GM12892 (cell line): ENCODE results near the gene NFE2L3.
A peak's percentile ranks its signal among the peaks of the same experiment; 100 is the strongest.
"Not testable (repeated sequence)": the region's sequence is repeated elsewhere in the genome, so short reads cannot be mapped to it uniquely, and the experiment has no call there.

ENCODE experiments used
- DNase-seq: peaks from one replicate; pipeline ENCODE4 v3.0.0; 2011; ENCODE audit not compliant: insufficient read length
- FAIRE-seq: peaks from 2 replicates; lab custom pipeline; 2011; peaks lifted over from hg19 to GRCh38; lab: Jason Lieb, UNC
- POLR2A ChIP-seq: IDR thresholded peaks from 2 replicates; pipeline ENCODE4 v1.6.1; 2011; ENCODE audit warnings: low read depth, low read length, control low read depth
- POLR2AphosphoS5 ChIP-seq: IDR thresholded peaks from 2 replicates; pipeline ENCODE4 v1.6.1; 2011; ENCODE audit warnings: low read depth, low read length, control low read depth
- TAF1 ChIP-seq: IDR thresholded peaks from 2 replicates; pipeline ENCODE4 v1.6.1; 2011; ENCODE audit warnings: low read depth, mild to moderate bottlenecking, control low read depth, low read length, borderline replicate concordance

Gene NFE2L3

DNA sequence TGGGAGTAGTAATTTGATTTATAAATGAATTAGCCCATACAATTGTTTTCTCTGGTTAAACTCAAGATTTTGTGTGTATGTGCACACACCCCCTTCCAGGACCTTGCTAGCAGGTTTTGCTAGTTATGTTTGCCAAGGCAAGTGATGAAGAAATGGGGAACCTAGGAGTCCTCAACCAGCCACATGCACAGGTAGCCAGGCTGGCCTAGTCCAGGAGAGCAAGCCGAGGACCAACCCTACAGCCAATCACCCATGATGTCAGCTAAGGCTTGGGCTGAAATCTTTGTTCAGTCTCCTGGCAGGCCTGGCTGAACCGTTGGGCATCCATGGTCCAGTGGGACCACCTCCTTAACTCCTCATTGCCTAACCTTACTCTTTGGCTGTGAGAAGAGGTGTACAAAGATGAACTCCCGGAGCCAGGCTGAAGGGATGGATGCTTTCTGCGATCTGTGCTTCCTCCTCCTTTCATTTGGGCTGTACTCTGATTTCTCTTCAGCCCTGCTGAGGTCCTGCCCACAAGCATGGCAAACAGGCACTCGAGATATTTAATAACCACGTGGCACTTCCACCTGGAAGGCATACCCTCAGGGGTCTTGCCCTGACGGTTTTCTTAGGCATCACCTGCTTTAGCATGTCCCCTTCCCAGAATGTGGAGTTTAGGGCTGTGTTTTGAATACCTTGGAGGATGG is 26.4 kb downstream of the NFE2L3 start:
- DNase-seq: no peak
- FAIRE-seq: no peak
- TF ChIP-seq TAF1 (no peak), POLR2AphosphoS5 (no peak), POLR2A (no peak)

DNA sequence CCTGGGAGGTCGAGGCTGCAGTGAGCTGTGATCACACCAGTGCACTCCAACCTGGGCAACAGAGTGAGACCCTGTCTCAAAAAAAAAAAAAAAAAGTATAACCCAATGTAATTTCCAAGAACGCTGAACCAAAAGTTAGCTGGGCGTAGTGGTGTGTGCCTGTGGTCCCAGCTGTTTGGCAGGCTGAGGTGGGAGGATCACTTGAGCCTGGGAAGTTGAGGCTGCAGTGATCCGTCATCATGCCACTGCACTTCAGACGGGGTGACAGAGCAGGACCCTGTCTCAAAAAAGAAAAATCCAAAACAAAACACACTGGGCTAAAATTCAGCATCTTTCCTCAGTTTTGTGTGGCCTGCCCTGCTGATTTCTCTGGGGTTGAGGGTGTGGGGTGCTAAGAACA is 27.4 kb downstream of the NFE2L3 start:
- FAIRE-seq (no peak), DNase-seq (no peak)
- TF ChIP-seq TAF1 (no peak), POLR2A (no peak), POLR2AphosphoS5 (no peak)

GRCh38 chr7:26179826-26180497 is 28.0 kb downstream of the NFE2L3 start:
- no peak for TF ChIP-seq POLR2A
- TF ChIP-seq TAF1: no peak
- TF ChIP-seq POLR2AphosphoS5: no peak
- no peak for DNase-seq
- no peak for FAIRE-seq

DNA sequence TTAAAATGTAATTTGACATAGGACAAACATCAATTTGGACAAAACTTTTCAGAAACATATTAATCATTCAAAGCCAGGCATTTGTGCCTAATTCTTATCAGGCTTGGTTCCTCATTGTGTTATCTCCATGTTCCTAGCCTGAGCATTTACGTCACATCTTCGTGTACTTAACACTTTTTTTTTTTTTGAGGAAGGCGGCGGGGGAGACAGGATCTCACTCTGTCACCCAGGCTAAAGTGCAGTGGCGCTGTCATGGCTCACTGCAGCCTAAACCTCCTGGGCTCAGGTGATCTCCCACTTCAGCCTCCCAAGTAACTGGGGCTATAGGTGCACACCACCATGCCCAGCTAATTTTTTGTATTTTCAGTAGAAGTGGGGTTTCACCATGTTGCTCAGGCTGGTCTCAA is 28.8 kb downstream of the NFE2L3 start:
- FAIRE-seq (no peak), DNase-seq (no peak)
- TF ChIP-seq POLR2AphosphoS5: no peak
- TF ChIP-seq POLR2A: no peak
- no peak for TF ChIP-seq TAF1

DNA sequence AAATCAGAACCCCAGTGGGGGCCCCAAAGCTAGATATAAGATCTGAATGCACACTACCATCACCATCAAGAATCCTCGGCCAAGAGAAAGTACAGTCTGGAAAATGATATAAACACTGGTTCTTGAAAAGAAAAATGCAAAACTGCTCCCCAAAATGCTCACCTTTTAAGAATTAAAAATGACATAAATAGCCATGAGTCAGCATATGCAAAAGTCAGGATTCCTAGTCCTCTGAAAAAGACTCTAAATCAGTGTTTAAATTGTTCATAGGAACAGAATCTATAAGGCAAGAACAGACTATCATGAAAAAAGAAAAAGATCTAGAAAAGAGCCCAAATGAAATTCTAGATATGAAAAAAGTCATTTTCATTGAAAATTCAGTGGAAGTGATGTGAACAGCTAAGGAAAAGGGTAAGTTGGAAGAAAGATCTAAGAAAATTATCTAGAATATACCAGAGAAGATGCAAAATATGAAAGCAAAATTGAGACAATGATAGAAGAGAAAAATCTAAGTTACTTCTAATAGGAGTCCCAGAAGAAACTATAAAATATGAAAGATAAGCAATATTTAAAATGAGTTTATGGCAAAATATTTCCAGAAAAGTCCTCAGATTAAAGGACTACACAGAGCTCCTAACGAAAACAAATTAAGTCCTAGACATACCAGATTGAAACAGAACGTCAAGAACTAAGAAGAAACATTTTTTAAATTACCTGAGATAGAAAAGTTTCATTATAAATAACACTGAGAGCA is 29.7 kb downstream of the NFE2L3 start:
- DNase-seq (no peak), FAIRE-seq (no peak)
- no peak for TF ChIP-seq TAF1
- no peak for TF ChIP-seq POLR2A
- TF ChIP-seq POLR2AphosphoS5: no peak

- no peak for FAIRE-seq
- no peak for DNase-seq
- TF ChIP-seq TAF1 (no peak), POLR2AphosphoS5 (no peak; the same call in 1 of the 2 replicates), POLR2A (no peak)
Observed at GRCh38 chr7:26182283-26182682, 30.3 kb downstream of the NFE2L3 start.

GRCh38 chr7:26182706-26183105 is 30.7 kb downstream of the NFE2L3 start:
- FAIRE-seq (no peak), DNase-seq (no peak)
- no peak for TF ChIP-seq TAF1

DNA sequence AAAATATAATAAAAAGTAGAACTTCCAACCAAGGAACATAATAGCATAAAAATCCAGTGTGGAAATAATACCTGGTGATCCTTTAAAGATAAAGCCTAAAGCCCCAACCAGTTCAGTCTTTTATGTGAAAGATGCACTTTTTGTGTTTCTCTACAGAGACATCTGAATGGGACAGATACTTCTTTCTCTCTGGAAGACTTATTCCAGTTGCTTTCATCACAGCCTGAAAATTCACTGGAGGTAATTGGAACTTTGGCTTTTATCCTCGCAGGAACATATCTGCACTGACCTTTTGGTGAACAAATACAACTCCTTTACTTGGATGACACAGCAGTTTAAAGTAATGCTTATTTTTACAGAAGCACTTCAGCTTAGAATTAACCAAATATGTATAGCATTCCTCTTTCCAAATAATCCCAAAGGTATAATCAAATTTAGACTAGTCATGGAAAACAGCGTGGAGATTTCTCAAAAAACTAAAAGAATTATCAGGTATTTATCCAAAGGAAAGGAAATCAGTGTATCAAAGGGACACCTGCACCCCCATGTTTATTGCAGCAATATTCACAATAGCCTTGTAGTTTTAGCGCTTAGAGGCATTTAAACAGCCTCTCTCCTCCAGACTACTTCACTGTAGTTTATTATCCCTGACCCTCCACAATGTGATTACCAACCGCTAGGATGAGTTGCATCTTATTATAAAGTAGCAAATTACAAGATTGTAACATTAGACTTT is 31.7 kb downstream of the NFE2L3 start:
- TF ChIP-seq POLR2AphosphoS5 (no peak), POLR2A (no peak), TAF1 (no peak)
- FAIRE-seq (no peak), DNase-seq (no peak)

DNA sequence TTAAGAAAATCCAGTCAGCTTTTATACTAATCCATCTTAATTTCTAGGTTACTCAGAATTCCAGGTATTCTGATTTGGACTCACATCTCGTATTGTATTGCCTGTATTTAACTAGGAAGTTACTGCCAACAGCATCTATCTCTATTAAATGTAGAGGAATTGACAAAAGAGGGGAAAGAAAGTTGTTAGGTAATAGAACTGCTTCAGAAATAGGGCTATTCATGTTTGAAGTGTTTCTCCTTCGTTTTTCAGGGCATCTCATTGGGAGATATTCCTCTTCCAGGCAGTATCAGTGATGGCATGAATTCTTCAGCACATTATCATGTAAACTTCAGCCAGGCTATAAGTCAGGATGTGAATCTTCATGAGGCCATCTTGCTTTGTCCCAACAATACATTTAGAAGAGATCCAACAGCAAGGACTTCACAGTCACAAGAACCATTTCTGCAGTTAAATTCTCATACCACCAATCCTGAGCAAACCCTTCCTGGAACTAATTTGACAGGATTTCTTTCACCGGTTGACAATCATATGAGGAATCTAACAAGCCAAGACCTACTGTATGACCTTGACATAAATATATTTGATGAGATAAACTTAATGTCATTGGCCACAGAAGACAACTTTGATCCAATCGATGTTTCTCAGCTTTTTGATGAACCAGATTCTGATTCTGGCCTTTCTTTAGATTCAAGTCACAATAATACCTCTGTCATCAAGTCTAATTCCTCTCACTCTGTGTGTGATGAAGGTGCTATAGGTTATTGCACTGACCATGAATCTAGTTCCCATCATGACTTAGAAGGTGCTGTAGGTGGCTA is 32.5 kb downstream of the NFE2L3 start:
- TF ChIP-seq POLR2AphosphoS5: peak; percentile 33; the same call in 1 of the 2 replicates
- not testable (repeated sequence) for FAIRE-seq, DNase-seq

DNA sequence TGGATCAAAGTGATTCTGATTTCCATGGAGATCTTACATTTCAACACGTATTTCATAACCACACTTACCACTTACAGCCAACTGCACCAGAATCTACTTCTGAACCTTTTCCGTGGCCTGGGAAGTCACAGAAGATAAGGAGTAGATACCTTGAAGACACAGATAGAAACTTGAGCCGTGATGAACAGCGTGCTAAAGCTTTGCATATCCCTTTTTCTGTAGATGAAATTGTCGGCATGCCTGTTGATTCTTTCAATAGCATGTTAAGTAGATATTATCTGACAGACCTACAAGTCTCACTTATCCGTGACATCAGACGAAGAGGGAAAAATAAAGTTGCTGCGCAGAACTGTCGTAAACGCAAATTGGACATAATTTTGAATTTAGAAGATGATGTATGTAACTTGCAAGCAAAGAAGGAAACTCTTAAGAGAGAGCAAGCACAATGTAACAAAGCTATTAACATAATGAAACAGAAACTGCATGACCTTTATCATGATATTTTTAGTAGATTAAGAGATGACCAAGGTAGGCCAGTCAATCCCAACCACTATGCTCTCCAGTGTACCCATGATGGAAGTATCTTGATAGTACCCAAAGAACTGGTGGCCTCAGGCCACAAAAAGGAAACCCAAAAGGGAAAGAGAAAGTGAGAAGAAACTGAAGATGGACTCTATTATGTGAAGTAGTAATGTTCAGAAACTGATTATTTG is 33.3 kb downstream of the NFE2L3 start:
- peak; percentile 22 for TF ChIP-seq POLR2A
- TF ChIP-seq POLR2AphosphoS5: peak; percentile 16
- TF ChIP-seq TAF1: no peak
- DNase-seq (no peak), FAIRE-seq (no peak)

- TF ChIP-seq POLR2A (no peak), TAF1 (no peak), POLR2AphosphoS5 (no peak)
- DNase-seq (no peak), FAIRE-seq (peak; percentile 88)
Observed at GRCh38 chr7:26185844-26186180, 33.8 kb downstream of the NFE2L3 start.
